ENCODE results near the gene FN1.

GRCh38 chr2:215439404-215439803 is 3.5 kb upstream of the FN1 start:
- TF ChIP-seq POLR2AphosphoS5 (IDR thresholded peaks at IDR 0.05) (no peak), CTCF (IDR thresholded peaks at IDR 0.05) (no peak), POLR2A (IDR thresholded peaks at IDR 0.05) (no peak)

Measured in breast epithelium (tissue), 3 donors.